Heart right ventricle (tissue), 16 donors: ENCODE data around the gene OCRL. TPM values are rescaled to one million over a fixed set of nuclear protein-coding genes. Genes with fewer than 3 reads are reported as not detected.

ENCODE experiments used
- ATAC-seq, 8 donors: fragments of 200-7000 bp; cut with Tn5 transposase; one replicate each; pipeline ENCODE4 v1.9.1; 2020; ENCODE audit warnings: mild to moderate bottlenecking in 8 of 8, moderate library complexity in 8 of 8, moderate number of reproducible peaks in 1 of 8
- DNase-seq, 2 donors: peaks; one replicate each; pipeline ENCODE4 v3.0.0-alpha.2; 2020
- H3K27ac ChIP-seq, 10 donors: fragments of 200-600 bp; sonication (generic) in 2 of 10; one replicate each; pipeline versions ENCODE4 v1.5.0 to v1.8.0; 2020 to 2022; ENCODE audit warnings: mild to moderate bottlenecking in 3 of 10
- H3K27me3 ChIP-seq, 7 donors: fragments of 200-600 bp; one replicate each; pipeline ENCODE4 v1.8.0; 2021 to 2022; ENCODE audit warnings: mild to moderate bottlenecking in 2 of 7
- H3K36me3 ChIP-seq, 9 donors: fragments of 200-600 bp; sonication (generic) in 1 of 9; one replicate each; pipeline versions ENCODE4 v1.5.0 to v1.8.0; 2020 to 2022; ENCODE audit warnings: mild to moderate bottlenecking in 2 of 9
- H3K4me1 ChIP-seq, 9 donors: fragments of 200-600 bp; sonication (generic) in 1 of 9; one replicate each; pipeline versions ENCODE4 v1.5.0 to v1.8.0; 2020 to 2022; ENCODE audit warnings: mild to moderate bottlenecking in 4 of 9
- H3K4me3 ChIP-seq, 10 donors: fragments of 200-600 bp; sonication (generic) in 2 of 10; one replicate each; pipeline versions ENCODE4 v1.5.0 to v1.8.0; 2020 to 2022; ENCODE audit warnings: mild to moderate bottlenecking in 7 of 10, moderate library complexity in 2 of 10
- H3K9me3 ChIP-seq, 11 donors: fragments of 200-600 bp in 10 of 11; sonication (generic) in 2 of 11; one replicate each; pipeline versions ENCODE4 v1.5.0 to v1.8.0; 2013 to 2022; ENCODE audit warnings: mild to moderate bottlenecking in 2 of 11, control low read depth in 1 of 11, moderate library complexity in 1 of 11
- CTCF ChIP-seq, 9 donors: fragments of 200-600 bp; sonication (generic) in 2 of 9; IDR thresholded peaks; one replicate each; pipeline versions ENCODE4 v1.5.0 to v1.8.0; 2021 to 2022; ENCODE audit warnings: antibody characterized with exemption in 9 of 9, mild to moderate bottlenecking in 5 of 9, moderate library complexity in 1 of 9
- WGBS, 2 donors: extraction: QIAGEN DNeasy Blood & Tissue Kit; methylation state at CpG; one replicate each; pipeline ENCODE4 v1.1.7; 2013; ENCODE audit warnings: inconsistent platforms in 1 of 2; 5-methylcytosine and 5-hydroxymethylcytosine counted together
- intact Hi-C, 10 donors: fragments of 100-400 bp; cut with DNase I; formaldehyde crosslinking; loops; one replicate each; pipeline versions ENCODE4 v1.11.1 to v1.14.2; 2022
- polyA plus RNA-seq, 2 donors: library from polyadenylated mRNA; stranded (reverse); fragments of 200-250 nt; gene quantifications; one replicate each; pipeline ENCODE4 v1.2.3, GENCODE V29; 2013
- total RNA-seq, 10 donors: library from RNA; stranded (reverse); fragmentation: NEBNext Ultra II Directional in 3 of 10; extraction: Animal tissue kit (Norgen Biotek cat#: 25700) in 3 of 10; gene quantifications; one replicate each; pipeline versions ENCODE4 v1.2.1 to v1.2.4, GENCODE V29; 2021 to 2023
- donor health status: Arrhythmogenic right ventricular cardiomyopathy.
- donor health status: ischemic (EF 13 %, LVEDD 7.1; RV severe dilation, severe dysfunction).
- donor health status: healthy with polysubstance abuse.
- donor health status: DM: no; HTN: yes; CAD: no.
- donor health status: DM: no; HTN: no; CAD: no.
- donor health status: ischemic (EF 25% LVEDD 6.9; RV normal size, moderate dysfunction).
- donor health status: ischemic (EF 25% LVEDD 5.7; RV mildly dilated, moderate dysfunction).
- donor health status: healthy.
- donor health status: DM: yes; HTN: yes; CAD: no.
- donor health status: Ischemic cardiomyopathy.
- donor health status: ischemic (EF 35%, LVEDD 5.7; RV mildly dilated, moderate dysfunction).
- donor health status: nonischemic (EF 11% LVEDD 7.7; RV severe dilation, severe dysfunction).
- donor health status: DM: yes; HTN: yes; CAD: no.
- donor health status: PGD.
- donor health status: ischemic (EF 29% LVEDD 5.4; RV normal size, mild dysfunction).
- donor health status: nonischemic (EF 23%, LVEDD 6.1; RV moderate dilation, normal function).

Gene OCRL
- total and polyA plus RNA-seq, 12 donors = 6.9 to 13.8 (median 9.0) TPM

- intact Hi-C loops = no loop called here
- no peak for TF ChIP-seq CTCF (IDR thresholded peaks at IDR 0.05)
- Histone ChIP-seq H3K36me3 (peaks cover 0 to 86% (median 5%) of the 10 kb centered on the region in 9 donors), H3K9me3 (no peaks in the 10 kb centered on the region), H3K27ac (no peak overlapping the region), H3K4me1 (no peaks in the 10 kb centered on the region), H3K4me3 (no peak overlapping the region), H3K27me3 (peaks cover 0 to 15% (median 0%) of the 10 kb centered on the region in 7 donors)
- DNase-seq (no peak), ATAC-seq (no peak)
- 91 to 92% methylated on average over 5 of the region's 5 CpGs for WGBS, 2 donors
Observed at GRCh38 chrX:129511689-129512088, 28.4 kb upstream of the OCRL start.

GRCh38 chrX:129512409-129512808, 27.6 kb upstream of the OCRL start:
- no peak for ATAC-seq
- Histone ChIP-seq H3K36me3 (peaks cover 0 to 79% (median 3%) of the 10 kb centered on the region in 9 donors), H3K27me3 (peaks cover 0 to 21% (median 0%) of the 10 kb centered on the region in 7 donors), H3K27ac (no peak overlapping the region), H3K4me3 (no peak overlapping the region), H3K9me3 (no peaks in the 10 kb centered on the region), H3K4me1 (peaks cover 0 to 6% (median 0%) of the 10 kb centered on the region in 9 donors)
- intact Hi-C loops = no loop called here
- no peak for DNase-seq
- no peak for TF ChIP-seq CTCF (IDR thresholded peaks at IDR 0.05)
- WGBS, 2 donors = 94 to 100% methylated on average over 2 of the region's 2 CpGs

- ATAC-seq (no peak), DNase-seq (no peak)
- H3K36me3 ChIP-seq = peaks cover 0 to 43% (median 0%) of the 10 kb centered on the region in 9 donors
- TF ChIP-seq CTCF (IDR thresholded peaks at IDR 0.05) = no peak
- 83 to 93% methylated on average over 3 of the region's 3 CpGs for WGBS, 2 donors
- no peaks in the 10 kb centered on the region for H3K9me3 ChIP-seq
- peaks cover 0 to 11% (median 0%) of the 10 kb centered on the region in 9 donors for H3K4me1 ChIP-seq
- no peak overlapping the region for H3K4me3 ChIP-seq
- intact Hi-C loops = no loop called here
- H3K27me3 ChIP-seq = peaks cover 0 to 30% (median 0%) of the 10 kb centered on the region in 7 donors
- no peak overlapping the region for H3K27ac ChIP-seq
Observed at GRCh38 chrX:129516402-129516801, 23.7 kb upstream of the OCRL start.

GRCh38 chrX:129520151-129520550, 19.9 kb upstream of the OCRL start:
- intact Hi-C loops = no loop called here
- H3K27me3 ChIP-seq = peaks cover 0 to 65% (median 0%) of the 10 kb centered on the region in 7 donors
- no peaks in the 10 kb centered on the region for H3K9me3 ChIP-seq
- H3K27ac ChIP-seq = no peak overlapping the region
- no peak for TF ChIP-seq CTCF (IDR thresholded peaks at IDR 0.05)
- H3K4me1 ChIP-seq = peaks cover 0 to 19% (median 6%) of the 10 kb centered on the region in 9 donors
- ATAC-seq (no peak), DNase-seq (no peak)
- WGBS, 2 donors = 71 to 93% methylated on average over 3 of the region's 3 CpGs
- no peak overlapping the region for H3K4me3 ChIP-seq
- H3K36me3 ChIP-seq = peaks cover 0 to 14% (median 0%) of the 10 kb centered on the region in 9 donors
